Fibroblast of skin of left biceps (primary cell): Measurements from ENCODE around the gene PACSIN3.
"Not testable (repeated sequence)": the region's sequence is repeated elsewhere in the genome, so short reads cannot be mapped to it uniquely, and the experiment has no call there.

Experiments used
- DNase-seq, 2 experiments: peaks; one replicate each; pipeline ENCODE4 v3.0.0-alpha.2; 2013; ENCODE audit warnings: low read depth in 2 of 2

Gene PACSIN3

GRCh38 chr11:47186076-47186699 lies at the start of gene PACSIN3:
PACSIN3 (minus strand) TSS chr11:47186434; CDS start chr11:47182727, 3,707 bp downstream.
- DNase-seq, result no peak

DNA sequence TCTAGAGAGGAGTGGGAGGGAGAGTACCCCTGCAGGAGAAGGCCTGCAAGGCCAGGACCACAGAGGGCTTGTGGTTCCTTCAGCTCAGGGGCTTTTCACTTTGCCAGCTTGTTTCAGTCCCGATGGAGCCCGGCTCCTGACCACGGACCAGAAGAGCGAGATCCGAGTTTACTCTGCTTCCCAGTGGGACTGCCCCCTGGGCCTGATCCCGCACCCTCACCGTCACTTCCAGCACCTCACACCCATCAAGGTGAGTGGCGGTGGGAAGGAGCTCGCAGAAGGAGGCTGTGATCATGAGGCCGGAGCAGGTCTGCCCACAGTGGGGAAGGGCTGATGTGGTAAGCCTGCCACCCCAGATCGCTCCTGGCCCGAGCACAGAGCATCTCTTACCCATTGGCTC lies 48.9 kb upstream of the PACSIN3 start:
- DNase-seq, result no peak

DNA sequence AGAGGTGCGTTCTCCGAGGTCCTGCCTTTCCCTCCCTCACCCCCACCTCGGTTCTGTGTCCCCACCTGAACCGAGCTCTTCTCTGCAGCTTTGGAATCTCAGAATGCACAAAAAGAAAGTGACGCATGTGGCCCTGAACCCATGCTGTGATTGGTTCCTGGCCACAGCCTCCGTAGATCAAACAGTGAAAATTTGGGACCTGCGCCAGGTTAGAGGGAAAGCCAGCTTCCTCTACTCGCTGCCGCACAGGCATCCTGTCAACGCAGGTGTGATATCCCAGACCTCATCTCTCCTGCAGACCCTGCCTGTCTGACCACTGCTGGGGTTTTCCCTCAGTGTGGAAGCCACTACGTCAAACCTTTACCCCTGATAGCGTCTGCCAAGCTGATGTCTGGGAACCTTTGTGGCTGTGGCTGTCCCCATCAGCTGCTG lies 48.5 kb upstream of the PACSIN3 start:
- DNase-seq, result no peak

DNA sequence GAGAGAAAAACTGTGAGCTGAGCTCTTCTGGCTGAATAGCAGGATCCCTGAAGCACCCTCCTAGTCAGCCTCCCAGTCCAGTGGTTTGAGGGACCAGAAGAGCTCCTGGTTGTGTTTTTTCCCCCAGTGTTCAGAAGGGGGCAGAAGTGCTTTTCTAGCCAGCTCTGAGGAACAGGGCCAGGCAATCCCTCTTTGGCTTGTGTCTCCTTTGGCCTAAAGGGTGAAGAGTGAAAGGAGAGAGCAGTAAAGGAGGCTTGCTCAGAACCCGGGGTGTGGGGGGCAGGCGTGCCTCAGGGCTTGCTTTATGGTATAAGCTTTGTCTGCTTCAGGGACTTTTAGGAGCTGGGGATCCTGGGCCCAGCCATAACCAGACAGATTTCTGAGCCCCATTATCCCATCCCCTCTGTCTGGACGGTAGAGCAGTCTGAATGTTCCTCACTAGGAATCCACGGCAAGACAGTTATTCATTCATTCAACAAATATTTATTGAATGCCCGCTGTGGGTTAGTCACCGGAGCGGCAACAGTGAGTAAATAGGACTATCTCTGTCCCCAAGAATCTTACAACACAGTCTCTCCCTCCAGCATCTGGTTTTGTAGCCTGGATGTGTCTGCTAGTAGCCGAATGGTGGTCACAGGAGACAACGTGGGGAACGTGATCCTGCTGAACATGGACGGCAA lies 47.9 kb upstream of the PACSIN3 start:
- no peak for DNase-seq

- DNase-seq, result no peak
Measured at GRCh38 chr11:47233051-47233450, 46.8 kb upstream of the PACSIN3 start.

GRCh38 chr11:47229161-47229560 lies 42.9 kb upstream of the PACSIN3 start:
- no peak for DNase-seq

- no peak for DNase-seq
Measured at GRCh38 chr11:47225552-47226400, 39.5 kb upstream of the PACSIN3 start.

- no peak for DNase-seq
Measured at GRCh38 chr11:47222696-47223095, 36.5 kb upstream of the PACSIN3 start.

GRCh38 chr11:47220401-47220821 lies 34.2 kb upstream of the PACSIN3 start:
- no peak for DNase-seq

- DNase-seq, result no peak
Measured at GRCh38 chr11:47216121-47216798, 30.0 kb upstream of the PACSIN3 start.

DNA sequence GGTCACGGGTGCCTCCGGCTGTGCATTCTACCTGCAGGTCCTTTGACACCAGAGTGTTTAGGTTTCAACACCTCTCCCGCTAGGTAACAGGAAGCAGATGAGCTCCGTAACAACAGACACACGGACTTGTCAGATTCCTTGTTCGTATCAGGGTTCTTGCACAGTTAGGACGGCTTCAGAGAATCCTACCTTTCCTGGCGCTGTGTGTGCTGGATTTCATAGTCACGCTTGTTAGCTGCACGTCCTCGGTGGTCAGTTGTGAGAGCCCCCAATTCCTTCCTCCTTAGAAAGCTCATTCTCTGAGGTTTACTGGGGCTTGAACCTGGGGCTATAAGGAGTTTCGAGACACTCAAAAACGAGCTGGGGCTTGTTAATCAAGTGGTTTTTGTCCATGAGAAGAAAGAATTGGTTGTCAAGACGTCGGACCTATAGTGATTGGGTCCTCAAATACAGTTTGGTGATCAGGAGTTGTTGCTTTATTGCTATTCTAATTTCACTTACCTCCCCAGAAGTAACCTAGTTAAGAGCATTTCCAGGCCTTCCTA lies 29.2 kb upstream of the PACSIN3 start:
- DNase-seq, result no peak

DNA sequence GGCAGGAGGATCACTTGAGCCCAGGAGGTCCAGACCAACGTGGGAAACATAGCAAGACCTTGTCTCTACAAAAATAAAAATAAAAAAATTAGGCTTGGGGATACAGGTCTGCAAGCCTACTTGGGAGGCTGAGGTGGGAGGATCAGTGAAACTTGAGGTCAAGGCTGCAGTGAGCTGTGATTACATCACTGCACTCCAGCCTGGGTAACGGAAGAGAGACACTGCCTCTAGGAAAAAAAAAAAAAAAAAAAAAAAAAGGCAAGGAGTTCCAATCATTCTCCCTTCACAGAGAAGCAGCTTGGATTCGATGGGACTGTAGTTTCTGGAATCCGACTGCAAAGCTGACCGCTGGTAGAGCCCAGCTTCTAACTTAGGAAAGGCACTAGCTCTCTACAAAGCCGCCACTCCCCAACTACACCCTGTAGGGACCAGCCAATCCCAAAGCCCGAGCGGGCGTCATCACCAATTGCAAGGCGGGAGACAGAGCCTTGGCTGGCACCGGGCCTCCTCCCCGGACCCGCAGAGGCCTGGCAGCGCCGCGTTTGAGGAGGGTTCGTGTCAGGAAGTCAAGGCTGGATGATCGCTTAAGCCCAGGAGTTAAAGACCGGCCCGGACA lies 27.8 kb upstream of the PACSIN3 start:
- no peak for DNase-seq

GRCh38 chr11:47212938-47213337 lies 26.7 kb upstream of the PACSIN3 start:
- DNase-seq, result no peak

- no peak for DNase-seq
Measured at GRCh38 chr11:47208628-47209027, 22.4 kb upstream of the PACSIN3 start.

DNA sequence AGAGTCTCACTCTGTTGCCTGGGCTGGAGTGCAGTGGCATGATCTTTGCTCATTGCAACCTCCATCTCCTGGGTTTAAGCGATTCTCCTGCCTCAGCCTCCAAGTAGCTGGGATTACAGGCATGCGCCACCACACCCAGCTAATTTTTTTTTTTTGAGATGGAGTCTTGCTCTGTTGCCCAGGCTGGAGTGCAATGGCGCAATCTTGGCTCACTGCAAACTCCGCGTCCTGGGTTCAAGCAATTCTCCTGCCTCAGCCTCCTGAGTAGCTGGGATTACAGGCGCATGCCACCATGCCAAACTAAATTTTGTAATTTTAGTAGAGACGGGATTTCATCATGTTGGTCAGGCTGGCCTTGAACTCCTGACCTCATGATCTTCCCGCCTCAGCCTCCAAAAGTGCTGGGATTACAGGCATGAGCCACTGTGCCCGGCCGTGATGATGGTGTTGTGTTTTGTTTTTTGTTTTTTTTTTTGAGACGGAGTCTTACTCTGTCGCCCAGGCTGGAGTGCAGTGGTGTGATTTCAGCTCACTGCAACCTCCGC lies 21.8 kb upstream of the PACSIN3 start:
- DNase-seq, result not testable (repeated sequence)

GRCh38 chr11:47207459-47207858 lies 21.2 kb upstream of the PACSIN3 start:
- no peak for DNase-seq

- not testable (repeated sequence) for DNase-seq
Measured at GRCh38 chr11:47206577-47206976, 20.3 kb upstream of the PACSIN3 start.

GRCh38 chr11:47204637-47204989 lies 18.4 kb upstream of the PACSIN3 start:
- peak in 1 of 2 experiments; percentile 55 for DNase-seq

- no peak for DNase-seq
Measured at GRCh38 chr11:47202576-47202975, 16.3 kb upstream of the PACSIN3 start.

DNA sequence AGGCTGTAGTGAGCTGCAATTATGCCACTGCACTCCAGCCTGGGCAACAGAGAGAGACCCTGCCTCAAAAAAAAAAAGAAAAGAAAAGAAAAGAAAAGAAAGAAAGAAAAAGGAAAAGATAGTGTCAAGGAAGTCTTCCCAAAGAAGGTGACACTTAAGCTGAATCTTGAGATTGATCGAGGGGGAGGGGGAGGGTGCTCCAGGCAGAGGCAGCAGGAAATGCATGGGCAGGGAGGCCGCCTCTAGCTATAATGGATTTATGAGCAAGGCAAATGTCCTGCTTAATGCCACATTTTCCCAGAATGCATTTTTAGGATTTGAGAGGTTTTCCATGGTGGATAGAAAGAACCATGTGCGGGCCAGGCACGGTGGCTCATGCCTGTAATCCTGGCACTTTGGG lies 14.8 kb upstream of the PACSIN3 start:
- no peak for DNase-seq

- not testable (repeated sequence) for DNase-seq
Measured at GRCh38 chr11:47198161-47198560, 11.9 kb upstream of the PACSIN3 start.
